HG03039 (cell line): ENCODE measurements around the gene HOXA11.

Experiments
- ATAC-seq: cut with Tn5 transposase; IDR thresholded peaks from one replicate; pipeline ENCODE4 v1.9.1; 2021; ENCODE audit warnings: mild to moderate bottlenecking, moderate library complexity; ENCODE audit not compliant: unreplicated experiment

HOXA11 gene

DNA sequence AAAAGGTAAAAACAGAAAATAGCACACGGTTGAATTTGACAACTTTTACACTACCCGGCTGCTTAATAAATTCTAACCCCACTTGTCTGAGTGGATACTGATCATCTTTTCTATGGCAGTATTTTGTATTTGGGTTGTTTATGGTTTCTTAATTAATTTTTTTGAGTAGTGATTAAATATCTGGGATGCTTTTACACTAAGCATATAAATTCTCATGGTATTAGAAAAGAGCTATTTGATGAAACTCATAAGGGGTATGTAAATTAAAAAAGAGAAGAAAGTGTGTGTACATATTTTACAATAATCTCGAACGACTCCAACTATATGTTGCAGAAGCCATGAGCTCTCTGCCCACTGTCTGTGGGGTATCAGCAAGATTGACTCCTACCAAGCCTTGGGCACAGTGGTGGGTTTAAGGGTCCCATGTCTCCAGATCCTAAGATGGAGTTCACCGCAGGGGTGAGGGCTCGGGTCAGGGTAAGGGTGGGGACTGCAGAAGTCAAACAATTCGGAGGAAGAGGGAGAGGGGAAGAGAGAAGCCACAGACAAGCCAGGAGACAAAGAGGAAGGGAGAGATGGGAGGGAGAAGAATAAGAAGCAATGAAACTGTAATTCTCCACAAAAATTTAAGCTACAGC is 22.4 kb upstream of the HOXA11 start:
- no peak for ATAC-seq

DNA sequence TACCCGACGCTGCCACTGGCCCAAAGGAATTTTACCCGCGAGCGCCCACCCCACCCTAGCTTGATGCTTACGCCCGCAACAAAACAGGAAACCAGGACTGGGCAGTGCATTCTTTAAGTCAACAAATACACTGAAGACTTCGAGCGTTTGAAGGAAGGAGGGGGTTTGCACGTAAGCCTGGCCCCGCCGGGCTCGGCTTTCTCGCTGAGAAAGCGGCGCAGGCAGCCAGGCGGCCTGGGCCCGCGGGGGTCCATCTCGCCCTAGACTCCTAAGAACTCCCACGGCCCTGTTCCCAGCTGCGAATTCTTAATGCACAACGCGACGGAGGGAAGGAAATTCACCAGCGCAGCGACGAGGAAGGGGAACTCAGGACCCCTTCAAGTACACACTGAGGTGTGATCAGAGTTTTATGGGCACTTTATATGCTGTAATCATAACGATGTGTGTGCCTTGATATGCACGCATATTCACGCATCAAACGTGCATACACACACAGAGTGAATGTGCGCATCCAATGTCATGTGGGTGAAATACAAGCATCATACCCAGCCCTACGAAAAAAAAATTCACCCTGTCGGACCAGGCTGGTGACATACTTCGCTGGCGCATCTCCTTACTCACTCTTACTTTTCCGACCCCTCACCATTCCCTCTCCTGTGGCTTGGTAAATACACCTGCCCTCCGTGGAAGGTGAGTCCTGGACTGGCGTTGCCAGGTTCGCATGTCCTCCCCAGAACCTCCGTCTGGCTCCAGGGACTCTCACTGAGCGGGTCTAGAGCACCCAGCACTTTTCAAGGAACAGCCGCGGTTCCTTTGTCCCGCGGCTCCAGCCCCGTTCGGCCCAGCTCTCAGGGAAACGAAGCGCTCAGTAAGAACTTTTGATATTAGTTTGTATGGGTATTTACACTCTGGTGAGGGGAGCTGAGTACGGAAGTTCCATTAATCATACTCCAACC is 20.6 kb upstream of the HOXA11 start:
- no peak for ATAC-seq

DNA sequence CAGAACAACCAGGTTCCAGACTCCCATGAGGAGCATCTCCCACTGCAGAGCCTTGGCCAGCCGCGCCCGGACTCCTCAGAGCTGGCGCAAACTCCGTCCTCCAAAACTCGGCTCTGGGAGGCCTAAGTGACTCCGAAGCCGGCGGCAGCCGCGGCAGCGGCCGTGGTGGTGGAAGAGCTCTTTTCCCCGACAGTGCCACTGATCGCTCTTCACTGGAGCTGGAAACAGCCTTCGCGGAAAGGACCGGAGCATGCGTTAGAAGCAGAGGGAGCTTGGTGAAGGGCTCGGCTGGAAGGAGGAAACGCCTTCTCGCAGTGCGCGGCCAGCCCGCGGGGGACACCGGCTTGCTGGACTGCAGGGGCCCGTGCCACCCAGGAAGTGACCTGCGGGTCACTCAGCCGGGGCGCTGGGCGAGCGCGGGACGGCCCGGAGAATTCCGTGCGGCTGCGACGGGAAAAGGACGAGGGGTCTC is 19.9 kb upstream of the HOXA11 start:
- no peak for ATAC-seq

DNA sequence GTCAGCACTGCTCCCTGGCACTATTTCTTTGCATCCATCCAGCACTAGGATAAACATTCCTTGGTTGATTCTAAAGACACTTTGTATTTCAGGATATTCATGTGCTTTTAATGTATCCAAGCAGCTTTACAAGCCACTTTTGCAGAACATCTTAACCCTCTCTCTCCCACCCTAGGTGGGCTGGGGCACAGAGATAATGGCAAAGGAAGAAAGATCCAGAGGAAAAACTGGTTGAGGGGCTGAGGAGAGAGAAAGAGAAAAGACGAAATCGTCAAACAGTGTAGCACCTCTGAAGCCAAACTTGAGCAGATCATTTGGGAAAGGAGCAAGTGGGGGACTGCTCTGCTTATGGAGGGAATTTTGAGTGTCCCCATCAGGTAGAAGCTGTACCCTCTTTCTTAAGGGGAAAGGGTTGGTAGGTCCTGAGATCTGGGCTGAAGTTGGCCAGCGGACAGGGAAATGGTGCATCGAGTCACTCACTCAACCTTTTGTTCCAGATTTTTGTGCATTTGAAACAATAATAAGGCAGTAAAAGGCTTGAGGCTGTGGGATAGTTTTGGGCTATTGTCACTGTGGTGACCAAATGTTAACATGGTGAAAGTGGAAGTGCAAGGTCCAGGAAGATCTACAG is 19.0 kb upstream of the HOXA11 start:
- no peak for ATAC-seq

DNA sequence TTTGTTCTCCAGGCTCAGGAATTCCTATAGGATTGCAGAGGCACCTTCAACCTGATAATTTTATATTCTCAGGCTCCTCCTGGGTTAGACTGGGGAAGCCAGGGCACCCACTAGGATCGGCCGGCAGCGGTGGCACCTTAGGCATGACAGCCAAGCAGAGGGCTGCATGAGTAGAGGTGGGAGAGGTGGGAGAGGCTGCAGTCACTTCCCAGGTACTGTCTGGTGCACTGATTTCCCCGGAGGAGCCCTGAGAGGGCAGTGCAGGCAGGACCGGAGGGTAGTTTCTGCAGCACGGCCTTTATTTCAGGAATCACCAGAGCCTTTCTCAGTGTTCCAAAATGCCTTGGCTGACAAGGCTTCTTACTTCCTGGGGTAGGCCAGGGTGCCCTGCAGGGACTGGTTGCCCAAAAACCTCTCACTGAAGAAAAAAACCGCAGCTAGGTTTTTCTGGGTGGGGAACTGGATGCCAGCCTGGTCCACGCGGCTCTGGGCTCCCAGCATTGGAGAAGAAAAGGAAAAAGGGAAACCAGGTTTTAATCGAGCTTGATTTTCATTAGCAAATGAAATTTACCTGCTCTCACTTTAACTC is 18.4 kb upstream of the HOXA11 start:
- ATAC-seq: no peak

DNA sequence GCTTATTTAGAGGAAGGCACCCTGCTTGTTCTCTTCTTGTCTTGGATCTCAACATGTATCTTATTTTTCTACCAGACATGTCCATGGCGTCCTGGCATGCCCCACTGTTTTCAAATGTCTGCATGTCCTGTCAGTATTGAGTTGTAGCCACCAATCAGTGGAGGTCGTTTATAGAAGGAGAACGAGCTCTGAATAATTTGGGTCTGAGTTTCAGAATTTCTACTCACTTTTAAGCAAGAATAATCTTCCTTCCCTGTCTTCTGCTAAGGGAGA is 17.8 kb upstream of the HOXA11 start:
- no peak for ATAC-seq

DNA sequence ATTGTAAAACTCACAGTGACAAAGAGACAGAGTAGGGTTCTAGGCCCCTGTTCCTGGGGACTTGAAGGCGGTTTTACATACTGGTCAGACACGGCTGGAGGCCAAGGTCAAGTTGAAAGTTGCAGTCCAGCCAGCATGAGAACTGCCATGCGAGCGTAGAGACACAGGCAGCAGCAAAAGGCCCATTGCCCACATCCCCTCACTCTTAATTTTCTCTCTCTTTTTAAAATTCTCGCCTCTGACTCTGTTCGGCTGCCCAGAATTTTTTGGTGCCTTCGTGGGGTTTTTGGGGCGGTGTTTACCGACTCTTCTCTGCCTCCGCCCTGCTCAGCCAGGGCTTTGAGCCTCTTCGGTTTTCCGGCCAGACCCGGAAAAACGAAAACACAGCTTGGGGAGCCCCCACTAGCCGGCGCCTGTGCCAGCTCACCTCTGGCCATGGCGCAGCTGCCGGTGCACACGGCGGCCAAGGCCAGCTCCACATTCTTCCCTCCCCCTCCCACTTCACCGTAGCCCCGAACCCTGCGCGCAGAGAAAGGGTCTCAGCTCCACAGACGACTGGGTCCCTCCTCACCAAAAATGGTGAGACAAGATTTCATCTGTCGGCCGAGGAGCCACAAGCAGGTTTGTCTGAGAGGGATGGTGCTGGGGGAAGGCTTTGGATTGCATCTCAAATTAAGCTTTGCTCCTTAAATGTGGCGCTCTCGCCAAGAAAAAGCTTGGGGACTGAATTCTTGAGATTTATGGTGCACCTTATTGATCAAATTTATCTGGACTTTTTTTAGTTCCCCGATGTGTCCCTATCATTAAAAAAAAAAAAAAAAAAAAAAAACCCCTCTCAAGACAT is 17.2 kb upstream of the HOXA11 start:
- ATAC-seq: no peak

DNA sequence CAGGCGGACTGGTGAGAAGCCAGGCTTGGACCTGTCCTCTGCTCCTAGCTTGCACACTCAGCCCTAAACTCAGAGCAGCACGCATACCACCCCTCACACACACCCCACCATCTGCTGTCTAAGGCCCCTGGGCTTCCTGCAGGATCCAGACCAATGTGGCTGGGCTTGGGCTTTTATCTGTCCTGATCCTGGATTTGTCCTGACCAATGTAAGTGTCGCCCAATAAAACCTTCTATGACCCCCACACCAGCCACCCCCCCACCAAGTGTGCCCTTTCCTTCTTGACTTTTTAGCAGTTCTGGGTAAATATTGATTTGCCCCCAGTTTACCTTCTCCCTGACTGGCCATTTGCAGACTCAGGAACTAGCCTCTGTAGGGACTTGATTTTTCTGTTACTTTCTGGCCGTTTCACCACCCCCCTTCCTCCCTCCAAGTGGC is 16.6 kb upstream of the HOXA11 start:
- no peak for ATAC-seq

DNA sequence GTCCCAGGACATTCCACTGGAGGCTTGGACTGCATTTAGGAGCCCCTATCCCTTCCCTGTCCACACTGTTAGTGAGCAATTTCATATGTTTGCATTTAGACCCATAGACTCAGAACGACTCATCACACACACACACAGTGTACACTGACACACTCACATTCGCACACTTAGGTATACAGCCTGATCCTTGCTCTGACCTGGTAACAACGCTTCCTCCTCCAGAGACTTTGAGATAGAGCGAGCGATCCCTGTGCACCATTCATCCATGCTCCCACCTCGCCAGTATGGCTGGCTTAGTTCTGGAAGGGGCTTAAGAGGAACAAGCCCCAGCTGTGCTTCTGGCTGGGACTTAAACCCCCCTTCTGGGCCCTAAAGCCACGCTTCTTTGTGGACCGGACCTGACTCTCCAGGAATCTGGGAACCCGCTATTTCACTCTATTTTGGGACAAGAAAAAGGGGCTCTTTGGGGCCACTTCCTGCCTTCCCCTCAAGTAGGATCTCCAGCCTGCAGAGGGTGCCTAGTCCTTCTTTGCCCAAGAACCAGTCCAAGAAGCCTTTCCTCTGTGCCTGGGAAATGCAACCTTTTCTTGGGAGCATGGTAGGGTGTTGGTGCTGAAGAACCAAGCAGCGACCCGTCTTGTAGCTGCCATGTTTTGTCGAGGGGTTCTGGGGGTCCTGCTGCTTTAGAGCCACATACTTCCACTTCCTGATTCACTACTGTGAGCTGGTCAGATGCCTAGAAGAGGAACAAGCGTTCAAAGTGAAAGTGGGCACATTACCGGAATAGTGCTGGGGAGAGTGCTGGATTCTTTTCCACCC is 15.9 kb upstream of the HOXA11 start:
- ATAC-seq: no peak

DNA sequence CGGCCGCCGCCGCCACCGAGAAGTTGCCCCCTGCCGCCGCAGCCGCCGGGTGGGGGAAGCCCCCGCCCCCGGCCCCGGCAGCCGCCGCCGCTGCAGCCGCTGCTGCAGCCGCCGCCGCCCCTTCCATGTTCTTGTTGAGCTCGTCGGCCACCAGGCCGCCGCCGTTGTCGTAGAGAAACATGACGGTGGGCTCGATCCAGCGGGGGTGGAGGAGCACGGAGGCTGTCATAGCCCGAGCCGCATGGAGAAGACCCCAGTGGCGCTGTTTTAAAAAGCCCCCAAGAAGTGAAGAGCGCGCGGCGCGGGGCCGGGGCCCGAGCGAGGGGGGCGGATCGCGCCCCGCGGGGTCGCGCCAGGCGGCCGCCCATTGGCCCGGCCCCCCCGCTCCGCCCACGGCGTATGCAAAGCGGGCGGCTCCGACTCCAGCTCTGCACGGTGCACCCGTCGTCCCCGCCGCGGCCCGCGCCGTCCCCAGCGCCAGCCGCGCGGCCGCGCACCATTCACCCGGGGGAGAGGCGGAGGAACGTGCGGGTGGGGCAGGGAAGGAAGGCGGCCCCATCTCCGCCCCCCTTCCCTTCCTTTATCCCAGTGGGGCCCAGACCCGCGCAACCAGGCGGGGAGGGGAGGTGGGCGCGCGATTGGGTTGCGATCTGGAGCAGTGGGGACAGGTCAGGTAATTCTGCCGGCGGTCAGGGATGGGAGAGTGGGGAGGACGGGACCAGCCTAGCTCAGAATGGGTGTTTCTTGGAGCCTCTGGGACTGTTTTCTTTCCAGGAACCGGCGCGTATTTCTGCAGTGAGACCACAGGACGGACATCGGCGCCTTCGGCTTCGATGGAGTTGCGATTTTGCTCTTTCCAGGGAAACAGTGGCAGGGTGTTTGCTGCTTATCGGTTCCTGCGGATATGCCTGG is 15.1 kb upstream of the HOXA11 start, which contains the start of gene HOXA13:
HOXA13 (minus strand) TSS at position 243 of the 912 bp plus-strand sequence; CDS start at position 229, 14 bp downstream.
- no peak for ATAC-seq

DNA sequence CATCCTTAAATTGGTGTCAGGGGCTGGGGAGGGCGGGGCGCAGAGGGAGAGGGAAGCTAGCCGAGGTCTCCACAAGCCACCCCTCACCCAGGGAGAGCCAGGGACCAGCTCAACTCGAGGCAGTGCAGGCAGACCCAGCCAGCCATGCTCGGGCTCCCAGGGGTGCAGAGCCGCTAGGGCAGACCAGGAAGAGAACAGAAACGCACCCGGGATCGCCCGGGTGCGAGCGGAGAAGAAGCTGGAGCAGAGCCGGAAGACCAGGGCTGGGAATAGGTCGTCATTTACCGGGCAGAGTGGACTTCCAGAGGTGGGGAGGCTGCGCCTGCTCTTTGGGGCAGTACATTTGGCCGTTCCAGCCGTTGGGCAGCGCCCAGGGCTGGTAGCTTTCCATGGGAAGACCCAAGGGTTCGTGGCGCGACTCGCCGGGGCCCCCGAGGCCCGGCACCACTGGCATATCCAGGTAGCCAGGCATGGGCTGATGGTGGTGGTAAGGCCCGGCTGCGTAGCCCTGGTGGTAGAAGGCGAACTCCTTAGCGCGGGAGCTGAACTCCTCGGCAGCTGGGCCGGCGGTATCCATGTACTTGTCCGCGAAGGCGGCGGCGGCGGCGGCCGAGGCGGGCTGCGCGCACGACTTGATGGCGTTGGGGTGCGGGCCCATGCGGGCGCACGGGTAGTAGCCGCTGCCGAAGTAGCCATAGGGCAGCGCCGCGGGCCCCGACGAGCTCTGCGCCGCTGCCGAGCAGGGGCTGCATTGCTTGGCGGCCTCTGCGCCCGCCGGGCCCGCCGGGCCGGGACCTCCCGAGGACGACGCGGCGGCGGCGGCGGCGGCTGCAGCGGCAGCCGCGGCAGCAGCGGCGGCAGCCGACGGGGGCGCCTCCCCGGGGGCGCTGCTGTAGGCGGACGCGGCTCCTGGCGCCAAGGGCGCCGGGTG is 14.1 kb upstream of the HOXA11 start:
- ATAC-seq: no peak

DNA sequence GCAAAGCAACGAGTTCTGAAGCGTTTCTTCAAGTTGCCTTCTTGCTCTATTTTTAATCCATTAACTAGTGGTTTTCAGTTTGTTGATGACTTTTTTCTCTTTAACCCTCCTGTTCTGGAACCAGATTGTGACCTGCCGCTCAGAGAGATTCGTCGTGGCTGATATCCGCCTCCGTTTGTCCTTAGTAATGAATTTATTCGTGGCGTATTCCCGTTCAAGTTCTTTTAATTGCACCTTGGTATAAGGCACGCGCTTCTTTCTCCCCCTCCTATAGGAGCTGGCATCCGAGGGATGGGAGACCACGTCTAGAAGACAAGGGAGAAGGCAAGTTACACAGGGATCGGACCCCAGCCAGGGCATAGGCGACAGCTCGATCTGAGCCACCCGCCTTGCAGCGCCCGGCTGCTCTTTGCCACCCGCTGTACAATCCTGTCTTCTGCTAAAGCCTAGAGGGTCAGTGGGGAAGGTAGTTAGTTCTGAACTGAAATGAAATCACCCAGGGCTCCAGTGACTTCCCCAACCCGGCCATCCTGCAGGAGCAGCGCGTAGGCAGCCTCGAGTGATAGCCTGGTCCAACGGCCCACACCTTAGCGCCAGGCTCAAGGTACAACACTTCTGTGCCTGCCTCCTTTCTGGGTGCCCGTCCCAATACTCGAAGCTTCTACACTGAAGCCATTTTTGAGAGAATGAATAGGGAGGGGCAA is 13.3 kb upstream of the HOXA11 start:
- ATAC-seq: no peak

DNA sequence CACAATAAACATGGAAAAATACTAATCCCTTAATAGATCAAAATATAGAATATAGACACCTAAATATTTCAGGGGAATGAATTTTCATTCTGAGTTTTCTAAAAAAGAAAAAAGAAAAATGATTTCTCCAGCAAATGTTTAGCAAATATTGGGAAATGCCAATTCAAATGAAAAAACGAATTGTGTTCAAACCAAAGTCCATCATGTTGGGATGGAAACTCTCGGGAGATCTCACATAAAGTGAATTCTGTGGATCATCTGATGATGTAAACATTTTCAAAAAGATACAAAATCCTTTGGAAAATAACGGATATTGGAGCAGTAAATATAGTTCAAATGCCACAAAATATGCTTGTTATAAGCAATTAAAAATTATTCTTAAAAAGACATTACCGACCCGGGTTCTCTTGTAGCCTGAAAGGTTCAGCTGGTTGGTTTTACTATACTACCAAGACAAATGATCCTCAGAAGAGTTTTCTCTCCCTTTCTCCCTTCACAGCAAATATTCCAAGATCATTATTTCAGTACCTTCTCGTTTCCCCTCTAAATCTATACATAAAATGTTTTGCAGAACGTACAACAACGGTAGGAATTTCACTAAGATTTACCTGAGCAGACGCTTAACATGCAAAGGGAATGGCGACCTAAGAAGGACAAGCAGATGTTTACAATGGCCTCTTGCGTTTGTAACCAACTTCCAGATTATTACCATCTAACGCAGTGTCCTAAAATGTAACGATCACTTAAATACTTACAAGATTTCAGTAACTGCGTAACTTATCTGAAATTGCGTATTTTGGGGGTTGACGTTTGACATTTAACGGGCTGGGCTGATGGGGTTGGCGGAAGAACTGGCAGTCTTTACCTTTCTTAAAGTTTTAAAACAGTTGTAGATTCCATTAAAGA is 12.4 kb upstream of the HOXA11 start:
- ATAC-seq: no peak

DNA sequence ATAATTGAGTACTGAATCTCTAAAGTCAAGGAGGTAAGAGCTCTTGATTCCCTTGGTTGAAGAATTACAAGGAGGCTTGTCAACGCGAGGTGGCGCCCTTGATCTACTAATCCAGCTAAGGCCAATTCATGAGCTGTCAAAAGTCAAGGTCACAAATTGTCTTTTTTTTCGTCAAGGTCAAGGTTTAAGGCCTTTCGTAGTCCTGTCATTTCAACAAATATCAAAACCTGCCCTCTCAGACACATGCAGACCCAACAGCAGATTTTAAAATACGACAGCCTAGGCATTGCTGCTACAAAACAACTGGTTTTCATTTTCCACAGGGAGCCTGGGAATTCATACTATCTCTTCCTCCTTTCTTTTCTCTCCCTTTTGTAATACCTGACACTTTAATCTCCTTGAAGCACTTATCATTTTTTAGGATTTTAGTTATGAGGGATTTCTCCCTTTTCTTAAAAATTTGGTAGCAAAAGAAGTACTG is 11.3 kb upstream of the HOXA11 start:
- ATAC-seq: no peak

DNA sequence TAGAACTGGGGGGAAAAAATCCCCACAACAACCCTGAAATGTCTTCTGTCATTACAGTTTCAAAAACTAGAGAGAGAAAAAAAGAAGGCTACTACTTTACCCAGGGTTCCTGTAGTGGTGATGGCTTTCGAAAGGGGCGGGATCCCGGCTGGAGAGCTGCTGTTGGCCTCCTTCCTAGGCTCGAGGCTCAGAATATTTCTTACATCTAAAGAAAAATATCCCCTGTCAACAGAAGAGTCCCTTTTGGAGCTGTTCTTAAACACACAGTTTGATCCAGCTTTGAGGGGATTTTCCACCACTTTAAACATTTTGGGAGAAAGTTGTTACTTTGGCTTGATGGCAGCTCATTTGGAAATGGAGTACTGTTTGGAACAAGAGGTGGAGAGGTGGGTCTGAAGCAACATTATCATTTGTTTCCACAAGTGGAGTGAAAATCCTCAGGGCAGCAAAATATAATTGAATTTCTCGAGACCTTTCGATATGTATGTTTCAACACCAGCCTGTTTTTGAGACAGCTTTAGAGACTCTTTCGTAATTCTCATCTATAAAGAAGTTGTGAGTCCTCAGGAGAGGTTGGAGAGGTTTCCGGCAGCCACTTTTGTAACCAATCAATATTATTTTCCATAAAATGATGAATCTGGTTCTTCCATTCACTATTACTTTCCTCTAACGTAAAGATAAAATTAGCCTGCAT is 9.8 kb upstream of the HOXA11 start:
- ATAC-seq: no peak
